Tibial nerve (tissue), 3 donors: ENCODE measurements around the gene KDM4C.

Source experiments
- CTCF ChIP-seq, 5 experiments: fragments of 200-600 bp in 3 of 5; fragments of 450-650 bp in 2 of 5; sonication (generic) in 3 of 5; IDR thresholded peaks; one replicate each; pipeline ENCODE4 v1.5.1; 2016 to 2019; ENCODE audit warnings: antibody characterized with exemption in 5 of 5, mild to moderate bottlenecking in 3 of 5, moderate library complexity in 2 of 5
- POLR2A ChIP-seq, 2 donors: fragments of 450-650 bp; IDR thresholded peaks; one replicate each; pipeline ENCODE4 v1.6.1; 2017; ENCODE audit warnings: antibody characterized with exemption in 2 of 2, mild to moderate bottlenecking in 2 of 2, moderate library complexity in 2 of 2

DNA sequence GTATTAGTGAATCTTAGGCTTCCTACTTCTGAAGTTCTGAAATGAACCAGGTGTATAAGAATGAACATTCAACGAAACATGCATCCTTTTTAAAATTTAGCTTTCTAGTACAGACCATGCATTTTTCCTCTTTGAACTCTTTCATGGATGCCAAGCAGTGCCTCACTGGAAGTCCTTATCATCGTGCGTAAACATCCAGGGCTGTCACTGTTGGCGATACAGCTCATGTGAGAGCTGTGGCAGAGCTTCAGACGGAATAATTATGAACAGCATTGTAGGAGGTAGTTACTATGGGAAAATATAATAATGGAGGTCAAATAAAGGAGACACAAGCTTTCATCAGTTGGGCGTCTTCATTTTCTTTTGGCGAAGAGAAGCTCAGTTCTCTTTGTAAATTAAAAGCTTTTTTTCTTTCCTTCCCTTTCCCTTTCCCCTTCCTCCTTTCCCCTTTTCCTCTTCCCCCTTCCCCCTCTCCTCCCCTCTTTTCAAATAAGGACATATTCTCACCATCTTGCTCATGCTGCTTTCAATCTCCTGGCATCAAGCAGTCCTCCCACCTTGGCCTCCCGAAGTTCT is 167.3 kb downstream of the KDM4C start:
- TF ChIP-seq CTCF (IDR thresholded peaks at IDR 0.05) (no peak), POLR2A (IDR thresholded peaks at IDR 0.05) (no peak)
